Suprapubic skin (tissue), 3 donors: ENCODE data around the gene ALDH7A1.

Experiments used
- CTCF ChIP-seq, 2 donors: fragments of 200-600 bp in 1 of 2; fragments of 450-650 bp in 1 of 2; sonication (generic) in 1 of 2; IDR thresholded peaks; one replicate each; pipeline ENCODE4 v1.5.1; 2016 to 2019; ENCODE audit warnings: antibody characterized with exemption in 2 of 2, mild to moderate bottlenecking in 1 of 2, moderate library complexity in 1 of 2
- EP300 ChIP-seq: sonication (generic); formaldehyde crosslinking; IDR thresholded peaks from one replicate; pipeline ENCODE4 v1.6.1; 2017; ENCODE audit warnings: antibody characterized with exemption
- POLR2A ChIP-seq, 2 donors: fragments of 450-650 bp; IDR thresholded peaks; one replicate each; pipeline ENCODE4 v1.6.1; 2017; ENCODE audit warnings: antibody characterized with exemption in 2 of 2, mild to moderate bottlenecking in 2 of 2, moderate library complexity in 2 of 2

GRCh38 chr5:126597156-126597555 is 2.1 kb upstream of the ALDH7A1 start:
- TF ChIP-seq CTCF (IDR thresholded peaks at IDR 0.05), result no peak
- no peak for TF ChIP-seq POLR2A (IDR thresholded peaks at IDR 0.05)
- TF ChIP-seq EP300, result no peak
